Astrocyte of the hippocampus (primary cell): ENCODE results near the gene MARCHF6.

ENCODE experiments used
- DNase-seq: peaks from one replicate; pipeline ENCODE4 v3.0.0; 2011; ENCODE audit warnings: low read depth, low spot score

Gene MARCHF6

GRCh38 chr5:10381803-10382202, 28.3 kb downstream of the MARCHF6 start:
- DNase-seq = no peak

- no peak for DNase-seq
These were observed 31.0 kb downstream of the MARCHF6 start for GRCh38 chr5:10384483-10384882.

GRCh38 chr5:10387690-10388089, 34.2 kb downstream of the MARCHF6 start:
- DNase-seq = no peak

- DNase-seq = no peak
These were observed 37.6 kb downstream of the MARCHF6 start for GRCh38 chr5:10391130-10391529.

GRCh38 chr5:10392567-10393328, 39.3 kb downstream of the MARCHF6 start:
- DNase-seq = peak; percentile 32

GRCh38 chr5:10393491-10393890, 40.0 kb downstream of the MARCHF6 start:
- DNase-seq = peak; percentile 24

- no peak for DNase-seq
These were observed 43.1 kb downstream of the MARCHF6 start for GRCh38 chr5:10396552-10396951.

- DNase-seq = no peak
These were observed 46.3 kb downstream of the MARCHF6 start for GRCh38 chr5:10399839-10400238.

- no peak for DNase-seq
These were observed 46.9 kb downstream of the MARCHF6 start for GRCh38 chr5:10400411-10400810.

GRCh38 chr5:10400831-10401230, 47.3 kb downstream of the MARCHF6 start:
- DNase-seq = no peak

- no peak for DNase-seq
These were observed 48.0 kb downstream of the MARCHF6 start for GRCh38 chr5:10401498-10401897.
